AG10803 (cell line): ENCODE measurements around the gene EFCAB6.

ENCODE experiments used
- DNase-seq: peaks from one replicate; pipeline ENCODE4 v3.0.0; 2010; ENCODE audit warnings: low read depth
- H3K4me3 ChIP-seq: 2 replicates; pipeline ENCODE4 v1.5.1; 2011; ENCODE audit warnings: mild to moderate bottlenecking, low read length, control low read depth
- TF ChIP-seq, protein P1 (sequence below): conservative IDR thresholded peaks from 2 replicates; pipeline ENCODE4 v1.5.1; 2011; ENCODE audit warnings: mild to moderate bottlenecking, low read length, control low read depth, inconsistent platforms

EFCAB6 gene

DNA sequence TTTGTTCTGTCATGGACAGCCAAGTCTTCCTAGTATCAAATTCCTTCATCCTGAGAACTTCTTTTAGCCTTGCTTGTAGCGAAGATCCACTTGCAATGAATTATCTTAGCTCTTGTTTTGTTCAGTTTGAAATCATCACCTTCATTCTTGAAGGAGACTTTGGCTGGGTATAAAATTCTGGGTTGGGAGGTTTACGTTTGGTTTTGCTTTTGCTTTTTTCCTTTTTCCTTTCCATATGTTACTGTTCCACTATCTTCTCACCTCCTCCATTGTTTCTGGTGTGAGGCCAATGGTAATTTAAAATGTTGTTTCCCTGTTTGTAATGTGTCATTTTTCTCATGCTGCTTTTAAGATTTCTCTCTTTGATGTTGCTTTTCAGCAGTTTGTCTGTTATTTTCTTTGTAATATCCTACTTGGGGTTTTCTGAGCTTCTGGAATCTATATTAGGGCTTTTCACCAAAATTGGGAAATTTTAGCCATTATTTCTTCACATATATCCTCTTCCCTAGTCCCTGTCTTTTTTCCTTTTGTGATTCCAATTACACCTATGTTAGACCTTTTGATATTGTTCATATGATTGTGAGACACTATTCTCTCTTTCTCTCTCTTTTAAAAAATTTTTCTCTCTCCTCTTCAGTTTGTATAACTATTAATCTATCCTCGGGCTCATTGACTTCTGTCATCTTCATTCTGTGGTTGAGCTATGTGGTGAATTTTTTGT, 172.7 kb downstream of the EFCAB6 start:
- no peak for DNase-seq
- TF ChIP-seq, protein P1, sequence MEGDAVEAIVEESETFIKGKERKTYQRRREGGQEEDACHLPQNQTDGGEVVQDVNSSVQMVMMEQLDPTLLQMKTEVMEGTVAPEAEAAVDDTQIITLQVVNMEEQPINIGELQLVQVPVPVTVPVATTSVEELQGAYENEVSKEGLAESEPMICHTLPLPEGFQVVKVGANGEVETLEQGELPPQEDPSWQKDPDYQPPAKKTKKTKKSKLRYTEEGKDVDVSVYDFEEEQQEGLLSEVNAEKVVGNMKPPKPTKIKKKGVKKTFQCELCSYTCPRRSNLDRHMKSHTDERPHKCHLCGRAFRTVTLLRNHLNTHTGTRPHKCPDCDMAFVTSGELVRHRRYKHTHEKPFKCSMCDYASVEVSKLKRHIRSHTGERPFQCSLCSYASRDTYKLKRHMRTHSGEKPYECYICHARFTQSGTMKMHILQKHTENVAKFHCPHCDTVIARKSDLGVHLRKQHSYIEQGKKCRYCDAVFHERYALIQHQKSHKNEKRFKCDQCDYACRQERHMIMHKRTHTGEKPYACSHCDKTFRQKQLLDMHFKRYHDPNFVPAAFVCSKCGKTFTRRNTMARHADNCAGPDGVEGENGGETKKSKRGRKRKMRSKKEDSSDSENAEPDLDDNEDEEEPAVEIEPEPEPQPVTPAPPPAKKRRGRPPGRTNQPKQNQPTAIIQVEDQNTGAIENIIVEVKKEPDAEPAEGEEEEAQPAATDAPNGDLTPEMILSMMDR: no peak
- no peak overlapping the region for H3K4me3 ChIP-seq

DNA sequence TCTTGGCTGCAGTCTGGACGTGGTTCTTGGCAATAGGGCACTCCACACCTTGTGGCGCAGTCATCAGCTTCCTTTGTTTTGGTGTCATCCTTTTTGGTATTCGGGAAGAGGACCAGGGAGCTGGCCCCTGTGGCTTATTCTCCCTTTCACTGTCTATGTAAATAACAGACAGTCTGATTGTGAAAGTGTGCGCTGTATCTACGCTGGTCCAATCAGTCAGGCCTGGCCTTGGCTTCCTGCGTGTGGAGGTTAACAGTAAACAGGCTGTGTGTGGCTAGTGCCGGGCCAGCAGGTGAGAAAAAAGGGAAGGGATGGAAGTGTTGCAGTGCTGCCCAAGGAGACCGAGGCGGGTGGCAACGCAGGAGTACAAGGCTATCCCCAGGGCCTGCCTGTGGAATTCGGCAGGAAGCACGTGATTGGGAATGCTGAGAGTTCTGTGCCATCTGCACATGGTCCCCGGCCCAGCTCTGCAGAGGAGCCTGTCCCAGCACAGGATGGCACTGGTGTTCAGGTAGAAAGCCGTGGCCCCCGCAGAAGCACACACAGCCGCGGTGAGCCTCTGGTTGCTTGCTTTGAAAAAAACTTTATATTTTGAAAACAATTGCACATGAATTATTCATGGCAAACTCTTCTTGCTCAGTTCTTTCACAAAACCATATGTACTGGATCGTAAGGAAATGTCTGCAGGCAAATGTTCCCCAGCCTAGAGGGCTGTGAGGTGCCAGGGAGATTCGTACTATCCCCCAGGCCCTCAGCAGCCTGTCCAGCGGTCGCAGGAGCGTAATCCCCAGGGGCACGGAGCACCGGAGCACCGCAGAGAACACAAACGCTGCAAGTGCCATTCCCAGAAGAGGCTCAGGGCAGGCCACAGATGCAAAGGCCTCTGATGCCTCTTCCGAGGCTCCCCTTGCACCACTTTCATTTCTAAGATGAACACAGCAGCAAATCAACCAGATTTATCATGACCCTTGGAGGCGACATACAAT, 174.5 kb downstream of the EFCAB6 start:
- TF ChIP-seq, protein P1: no peak
- no peak overlapping the region for H3K4me3 ChIP-seq
- DNase-seq: no peak

DNA sequence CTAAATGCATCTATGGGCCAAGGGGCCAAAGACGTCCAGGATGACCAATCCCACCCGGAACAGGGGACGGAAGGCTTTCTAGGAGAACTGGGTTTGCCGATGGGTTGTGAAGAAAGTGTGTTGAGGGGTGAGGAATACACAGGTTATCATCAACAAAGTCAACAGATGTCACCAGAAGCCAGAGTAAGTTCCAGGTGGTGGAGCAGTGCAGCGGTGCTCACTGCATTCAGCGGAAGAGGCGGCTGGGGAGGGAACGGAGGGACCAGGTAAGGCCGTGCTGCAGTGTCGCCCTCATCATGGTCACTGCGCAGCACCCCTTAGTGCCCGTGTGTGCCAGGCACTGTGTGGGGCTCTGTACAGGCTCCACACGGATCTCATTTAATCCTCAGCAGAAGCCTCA, 176.0 kb downstream of the EFCAB6 start:
- DNase-seq: no peak
- no peak overlapping the region for H3K4me3 ChIP-seq
- TF ChIP-seq, protein P1: no peak

DNA sequence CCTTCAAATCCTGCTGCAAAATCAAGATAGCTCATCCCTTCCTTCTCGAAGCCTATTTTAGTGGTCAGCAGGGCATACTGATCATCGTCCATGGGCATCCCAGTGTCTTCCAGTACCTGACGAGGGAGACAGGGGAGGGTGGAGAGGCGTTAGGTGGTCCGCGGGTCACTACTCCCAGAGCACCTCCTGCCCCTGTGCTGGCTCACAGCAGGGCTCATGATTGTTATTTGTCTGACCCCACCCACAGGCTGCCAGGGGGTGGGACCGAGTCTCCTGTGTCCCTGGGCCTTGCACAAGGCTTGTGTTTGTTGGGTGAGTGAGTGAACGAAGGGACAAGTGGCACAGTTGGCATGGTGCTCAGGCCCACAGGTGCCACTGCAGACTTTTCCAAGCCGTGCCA, 177.0 kb downstream of the EFCAB6 start:
- no peak overlapping the region for H3K4me3 ChIP-seq
- no peak for DNase-seq
- TF ChIP-seq, protein P1: no peak

DNA sequence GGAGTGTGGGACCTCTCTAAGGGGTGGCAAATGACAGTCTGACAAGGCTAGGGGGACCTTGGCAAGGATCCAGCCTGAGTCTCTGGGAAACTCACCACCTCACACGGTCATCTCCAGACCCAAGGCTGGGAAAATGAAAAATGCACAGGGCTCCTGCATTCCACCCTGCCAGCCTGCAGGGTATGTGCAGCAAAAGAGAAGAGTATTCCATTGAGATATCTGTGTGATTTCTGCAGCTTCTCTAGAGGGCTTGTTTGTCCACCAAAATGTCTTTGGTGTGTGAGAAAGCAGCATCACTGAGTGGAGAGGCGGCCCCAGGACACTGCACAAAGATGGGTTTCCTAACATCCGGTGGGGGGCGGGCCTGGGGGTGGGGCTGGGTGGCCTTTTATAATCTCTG, 177.8 kb downstream of the EFCAB6 start:
- TF ChIP-seq, protein P1: no peak
- no peak for DNase-seq
- H3K4me3 ChIP-seq: no peak overlapping the region

DNA sequence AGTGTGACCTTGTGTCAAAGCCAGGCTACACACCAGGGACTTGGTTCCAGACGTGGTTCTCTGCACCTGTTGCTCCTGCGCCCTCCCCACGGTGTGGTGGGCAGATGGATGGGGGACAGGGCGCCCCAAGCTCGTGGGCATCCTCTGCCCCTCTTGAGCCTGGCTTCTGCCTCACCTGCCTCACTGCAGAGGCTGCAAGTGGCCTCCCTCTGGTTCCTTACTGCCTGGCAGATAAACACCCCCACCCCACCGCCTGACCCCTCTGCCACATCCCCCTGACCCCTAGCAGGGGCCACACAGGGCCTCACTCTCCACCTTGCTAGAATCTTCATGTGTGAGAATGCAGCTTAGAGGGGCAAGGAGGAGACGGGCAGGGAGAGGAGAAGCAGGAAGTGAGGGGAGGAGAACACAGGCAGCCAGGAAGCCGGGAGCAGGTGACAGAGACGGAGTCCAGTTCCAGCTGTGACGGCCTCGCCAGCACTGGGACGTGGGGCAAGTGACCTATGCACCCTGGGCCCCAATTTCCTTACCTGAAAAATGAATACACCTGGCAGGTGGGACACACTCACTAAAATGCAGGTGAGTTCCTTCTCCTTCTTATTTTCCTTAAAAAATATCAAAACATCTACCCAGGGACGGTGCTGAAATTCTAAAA, 178.3 kb downstream of the EFCAB6 start:
- no peak overlapping the region for H3K4me3 ChIP-seq
- no peak for DNase-seq
- TF ChIP-seq, protein P1: no peak
